T-cell (primary cell): ENCODE measurements around the gene HINFP. TPM values are rescaled to one million over a fixed set of nuclear protein-coding genes. Genes with fewer than 3 reads are reported as not detected.

Experiments
- ATAC-seq, 4 experiments: fragments of 200-7000 bp in 3 of 4; fragments of 150-1000 bp in 1 of 4; cut with Tn5 transposase; replicated peaks in 1 of 4; 1 replicate in 3 of 4; 2 replicates in 1 of 4; pipeline ENCODE4 v1.10.0; 2021; ENCODE audit warnings: moderate library complexity in 3 of 4, mild to moderate bottlenecking in 2 of 4, moderate number of reproducible peaks in 1 of 4
- CTCF ChIA-PET, 2 donors: fragments of 300-600 bp; sonication (Branson Sonifier 250); formaldehyde crosslinking; loops; one replicate each; lab custom pipeline; 2022; ENCODE audit warnings: antibody characterized with exemption in 2 of 2; lab: Charles Lee
- POLR2A ChIA-PET, 2 donors: fragments of 300-600 bp; sonication (Branson Sonifier 250); formaldehyde crosslinking; loops; one replicate each; lab custom pipeline; 2022; ENCODE audit warnings: antibody characterized with exemption in 2 of 2; lab: Charles Lee
- DNase-seq, 35 experiments: peaks; one replicate each; pipeline versions ENCODE4 v3.0.0 to v3.0.0-alpha.2; 2013 to 2023
- H3K27ac ChIP-seq: one replicate; pipeline ENCODE4 v1.5.1; 2013; ENCODE audit warnings: low read length
- H3K27me3 ChIP-seq, 2 experiments: replicated peaks in 1 of 2; 1 replicate in 1 of 2; 2 replicates in 1 of 2; pipeline versions ENCODE4 v1.6.1 to v1.7.0; 2013; ENCODE audit warnings: low read length in 1 of 2, mixed read lengths in 1 of 2; ENCODE audit not compliant: control insufficient read depth in 2 of 2, insufficient read depth in 2 of 2; ENCODE audit errors: extremely low read depth in 1 of 2
- H3K36me3 ChIP-seq, 2 donors: 1 replicate in 1 of 2; 2 replicates in 1 of 2; pipeline versions ENCODE4 v1.6.1 to v1.7.0; 2013; ENCODE audit warnings: low read length in 1 of 2; ENCODE audit not compliant: control insufficient read depth in 2 of 2, insufficient read depth in 1 of 2; ENCODE audit errors: extremely low read depth in 1 of 2
- H3K4me1 ChIP-seq, 2 experiments: 1 replicate in 1 of 2; 2 replicates in 1 of 2; pipeline versions ENCODE4 v1.6.1 to v1.7.0; 2013; ENCODE audit warnings: low read length in 2 of 2, mixed read lengths in 1 of 2; ENCODE audit not compliant: insufficient read depth in 2 of 2, control insufficient read depth in 1 of 2; ENCODE audit errors: extremely low read depth in 1 of 2
- H3K4me3 ChIP-seq, 2 donors: 1 replicate in 1 of 2; 2 replicates in 1 of 2; pipeline versions ENCODE4 v1.5.1 to v1.7.0; 2013; ENCODE audit warnings: mild to moderate bottlenecking in 2 of 2, low read length in 1 of 2, moderate library complexity in 1 of 2; ENCODE audit not compliant: control insufficient read depth in 1 of 2; ENCODE audit errors: extremely low read depth in 1 of 2
- H3K9me3 ChIP-seq: 2 replicates; pipeline ENCODE4 v1.7.0; 2013
- H3K27ac Mint-ChIP-seq, 2 donors: one replicate each; pipeline ENCODE4 v1.8.0; 2020 to 2021; ENCODE audit warnings: mild to moderate bottlenecking in 2 of 2, mixed read lengths in 2 of 2
- H3K27me3 Mint-ChIP-seq, 2 donors: one replicate each; pipeline ENCODE4 v1.8.0; 2021 to 2022; ENCODE audit warnings: mixed read lengths in 2 of 2
- H3K36me3 Mint-ChIP-seq: one replicate; pipeline ENCODE4 v1.8.0; 2021; ENCODE audit warnings: mixed read lengths
- H3K4me1 Mint-ChIP-seq, 3 donors: one replicate each; pipeline ENCODE4 v1.8.0; 2020 to 2022; ENCODE audit warnings: mixed read lengths in 3 of 3, mild to moderate bottlenecking in 1 of 3
- H3K4me3 Mint-ChIP-seq, 3 donors: one replicate each; pipeline ENCODE4 v1.8.0; 2020 to 2022; ENCODE audit warnings: mild to moderate bottlenecking in 3 of 3, mixed read lengths in 3 of 3, moderate library complexity in 3 of 3
- H3K9me3 Mint-ChIP-seq, 3 donors: one replicate each; pipeline ENCODE4 v1.8.0; 2020 to 2022; ENCODE audit warnings: mixed read lengths in 3 of 3
- WGBS: methylation state at CpG from one replicate; pipeline ENCODE4 v1.1.5; 2013; ENCODE audit warnings: missing lambda C conversion rate; ENCODE audit not compliant: insufficient coverage; 5-methylcytosine and 5-hydroxymethylcytosine counted together
- total RNA-seq, 35 experiments: library from RNA in 6 of 35; stranded (reverse) in 6 of 35; fragments of 120-200 nt in 1 of 35; gene quantifications; one replicate each; pipeline versions ENCODE4 v1.2.1 to v1.2.4 and lab custom pipeline; 2013 to 2026

The HINFP gene
- total RNA-seq, 5 donors from 2014 or later (not counting 1 experiment from before 2014, with no cell fraction given): 30.0 to 68.5 (median 56.7) TPM

GRCh38 chr11:119117004-119117706 is 4.2 kb upstream of the HINFP start:
- H3K4me1 ChIP-seq: peaks cover 8 to 47% of the 10 kb centered on the region in 2 experiments
- H3K36me3 ChIP-seq: peaks cover 6 to 44% of the 10 kb centered on the region in 2 donors
- 100% methylated on average over 3 of the region's 3 CpGs for WGBS
- DNase-seq (no peak), ATAC-seq (no peak)
- no peaks in the 10 kb centered on the region for H3K9me3 Mint-ChIP-seq
- peak overlapping the region; percentile 79 for H3K27ac ChIP-seq
- POLR2A ChIA-PET: interaction anchor here in 1 of 2 donors (0.6 to 1.2 kb wide), 2 partner anchors 22 to 26 kb away, joined by 3 to 4 read pairs; a partner anchor contains a TSS
- peak overlapping the region in 1 of 3 donors; percentile 76 for H3K4me3 Mint-ChIP-seq
- no peaks in the 10 kb centered on the region for H3K27me3 Mint-ChIP-seq
- H3K36me3 Mint-ChIP-seq: peaks cover 24% of the 10 kb centered on the region
- peak overlapping the region; percentile 79 to 82 for H3K27ac Mint-ChIP-seq
- no peaks in the 10 kb centered on the region for H3K27me3 ChIP-seq
- CTCF ChIA-PET: interaction anchor here (0.5 to 1.4 kb wide), 2 partner anchors 10 to 80 kb away, joined by 3 read pairs; partner anchors contain the start of gene C2CD2L (in 1 of the 2)
- no peak overlapping the region for H3K4me3 ChIP-seq
- peaks cover 40 to 55% (median 48%) of the 10 kb centered on the region in 3 donors for H3K4me1 Mint-ChIP-seq
- no peaks in the 10 kb centered on the region for H3K9me3 ChIP-seq

- peaks cover 48 to 65% (median 56%) of the 10 kb centered on the region in 3 donors for H3K4me1 Mint-ChIP-seq
- no peak overlapping the region for H3K4me3 ChIP-seq
- WGBS: no CpG with 5 or more reads among the region's 5 CpGs
- H3K36me3 Mint-ChIP-seq: peaks cover 21% of the 10 kb centered on the region
- no peaks in the 10 kb centered on the region for H3K9me3 Mint-ChIP-seq
- no peak overlapping the region for H3K4me3 Mint-ChIP-seq
- H3K36me3 ChIP-seq: peaks cover 3 to 36% of the 10 kb centered on the region in 2 donors
- ChIA-PET CTCF (interaction anchor here in 1 of 2 donors (1.0 kb wide), 1 partner anchor 9 kb away, joined by 5 read pairs; no protein-coding TSS in a partner anchor), POLR2A (interaction anchor here in 1 of 2 donors (0.6 to 1.2 kb wide), 3 partner anchors 16 to 25 kb away, joined by 3 to 4 read pairs (median 4); partner anchors contain the start of gene DPAGT1)
- ATAC-seq (no peak), DNase-seq (no peak)
- H3K27ac Mint-ChIP-seq: peak overlapping the region in 1 of 2 donors; percentile 52
- H3K27me3 Mint-ChIP-seq: no peaks in the 10 kb centered on the region
- H3K27me3 ChIP-seq: no peaks in the 10 kb centered on the region
- H3K27ac ChIP-seq: no peak overlapping the region
- H3K4me1 ChIP-seq: peaks cover 13 to 57% of the 10 kb centered on the region in 2 experiments
- H3K9me3 ChIP-seq: no peaks in the 10 kb centered on the region
These were observed 3.2 kb upstream of the HINFP start for GRCh38 chr11:119118227-119118626.

GRCh38 chr11:119118946-119119345 is 2.4 kb upstream of the HINFP start:
- H3K4me1 Mint-ChIP-seq: peaks cover 52 to 70% (median 60%) of the 10 kb centered on the region in 3 donors
- CTCF ChIA-PET: interaction anchor here (0.6 to 1.0 kb wide), 3 partner anchors 10 to 457 kb away, joined by 5 to 8 read pairs (median 5); no protein-coding TSS in a partner anchor
- Histone ChIP-seq H3K4me3 (no peak overlapping the region), H3K27ac (no peak overlapping the region), H3K9me3 (no peaks in the 10 kb centered on the region), H3K36me3 (peaks cover 3 to 36% of the 10 kb centered on the region in 2 donors), H3K4me1 (peaks cover 13 to 53% of the 10 kb centered on the region in 2 experiments), H3K27me3 (no peaks in the 10 kb centered on the region)
- no peak for ATAC-seq
- H3K9me3 Mint-ChIP-seq: no peaks in the 10 kb centered on the region
- WGBS: no CpG with 5 or more reads among the region's 1 CpG
- no peaks in the 10 kb centered on the region for H3K27me3 Mint-ChIP-seq
- peak overlapping the region in 1 of 2 donors; percentile 11 for H3K27ac Mint-ChIP-seq
- DNase-seq: no peak
- POLR2A ChIA-PET: interaction anchor here in 1 of 2 donors (0.5 to 1.2 kb wide), 2 partner anchors 17 to 91 kb away, joined by 4 to 7 read pairs; partner anchors contain the start of gene DPAGT1
- peaks cover 19% of the 10 kb centered on the region for H3K36me3 Mint-ChIP-seq
- H3K4me3 Mint-ChIP-seq: no peak overlapping the region

- Histone ChIP-seq H3K27me3 (no peaks in the 10 kb centered on the region), H3K4me1 (peaks cover 13 to 36% of the 10 kb centered on the region in 2 experiments), H3K4me3 (peak overlapping the region; percentile 42 to 77), H3K27ac (peak overlapping the region; percentile 85), H3K9me3 (no peaks in the 10 kb centered on the region), H3K36me3 (peaks cover 0 to 40% of the 10 kb centered on the region in 2 donors)
- H3K27me3 Mint-ChIP-seq: no peaks in the 10 kb centered on the region
- peaks cover 16% of the 10 kb centered on the region for H3K36me3 Mint-ChIP-seq
- peaks cover 44 to 60% (median 55%) of the 10 kb centered on the region in 3 donors for H3K4me1 Mint-ChIP-seq
- WGBS: 38% methylated on average over 5 of the region's 5 CpGs
- DNase-seq (peak in 1 of 35 experiments; percentile 29), ATAC-seq (no peak)
- H3K4me3 Mint-ChIP-seq: peak overlapping the region; percentile 89 to 94 (median 91)
- ChIA-PET POLR2A (interaction anchor here in 1 of 2 donors (0.6 to 2.3 kb wide), 5 partner anchors 18 to 333 kb away, joined by 3 to 21 read pairs (median 8); partner anchors contain the start of genes DPAGT1, HMBS and VPS11), CTCF (interaction anchor here in 1 of 2 donors (0.6 to 2.5 kb wide), 5 partner anchors 11 to 202 kb away, joined by 3 to 24 read pairs (median 5); partner anchors contain the start of genes CBL and DPAGT1)
- peak overlapping the region; percentile 94 to 95 for H3K27ac Mint-ChIP-seq
- no peaks in the 10 kb centered on the region for H3K9me3 Mint-ChIP-seq
These were observed 757 bp upstream of the HINFP start for GRCh38 chr11:119120639-119121007.

- Histone ChIP-seq H3K9me3 (no peaks in the 10 kb centered on the region), H3K36me3 (peaks cover 0 to 38% of the 10 kb centered on the region in 2 donors), H3K27me3 (no peaks in the 10 kb centered on the region), H3K4me3 (peak overlapping the region; percentile 77 to 91), H3K27ac (peak overlapping the region; percentile 49), H3K4me1 (peaks cover 13 to 25% of the 10 kb centered on the region in 2 experiments)
- H3K9me3 Mint-ChIP-seq: no peaks in the 10 kb centered on the region
- POLR2A ChIA-PET: interaction anchor here (0.5 to 2.5 kb wide), 10 partner anchors 15 to 651 kb away, joined by 3 to 21 read pairs (median 6); partner anchors contain the start of genes C2CD2L (in 1 of the 2), DPAGT1 (in 1 of the 2), HMBS (in 1 of the 2) and VPS11 (in 1 of the 2)
- H3K4me1 Mint-ChIP-seq: peaks cover 37 to 52% (median 48%) of the 10 kb centered on the region in 3 donors
- peak overlapping the region; percentile 89 to 94 (median 91) for H3K4me3 Mint-ChIP-seq
- peak overlapping the region; percentile 84 to 94 for H3K27ac Mint-ChIP-seq
- no peaks in the 10 kb centered on the region for H3K27me3 Mint-ChIP-seq
- peak in 1 of 4 experiments; percentile 9 for ATAC-seq
- H3K36me3 Mint-ChIP-seq: peaks cover 12% of the 10 kb centered on the region
- under 1% methylated on average over 16 of the region's 20 CpGs for WGBS
- CTCF ChIA-PET: interaction anchor here in 1 of 2 donors (0.6 to 2.5 kb wide), 9 partner anchors 13 to 201 kb away, joined by 3 to 24 read pairs (median 5); partner anchors contain the start of genes C2CD2L, CBL, DPAGT1 and TRAPPC4
- peak in 1 of 35 experiments; percentile 22 for DNase-seq
These were observed 388 bp downstream of the HINFP start for GRCh38 chr11:119121811-119122124.

- 100% methylated on average over 1 of the region's 6 CpGs for WGBS
- CTCF ChIA-PET: interaction anchor here in 1 of 2 donors (0.5 kb wide), 1 partner anchor 996 kb away, joined by 3 read pairs; no protein-coding TSS in a partner anchor
- Histone ChIP-seq H3K9me3 (no peaks in the 10 kb centered on the region), H3K27me3 (no peaks in the 10 kb centered on the region), H3K36me3 (peaks cover 3 to 52% of the 10 kb centered on the region in 2 donors), H3K4me3 (no peak overlapping the region), H3K27ac (no peak overlapping the region), H3K4me1 (peaks cover 9 to 17% of the 10 kb centered on the region in 2 experiments)
- ATAC-seq (no peak), DNase-seq (no peak)
- Mint-ChIP-seq H3K27ac (no peak overlapping the region), H3K36me3 (peaks cover 25% of the 10 kb centered on the region), H3K27me3 (no peaks in the 10 kb centered on the region), H3K4me1 (peaks cover 32 to 46% (median 36%) of the 10 kb centered on the region in 3 donors), H3K4me3 (no peak overlapping the region), H3K9me3 (no peaks in the 10 kb centered on the region)
- POLR2A ChIA-PET: no interaction called here
These were observed 4.4 kb downstream of the HINFP start for GRCh38 chr11:119125821-119126220.
